K562 (cell line): ENCODE results near the gene CYB5B. TPM values are rescaled to one million over a fixed set of nuclear protein-coding genes. Genes with fewer than 3 reads are reported as not detected.

Experiments
- ATAC-seq: fragments of 200-7000 bp; cut with Tn5 transposase; 3 replicates; pipeline ENCODE4 v1.9.1; 2020; ENCODE audit warnings: moderate library complexity
- BruUV-seq: library from RNA; stranded (reverse); fragments of 400-500 nt; replicated peaks from 2 replicates; lab custom pipeline; 2021; lab: Mats Ljungman, UMichigan
- CTCF ChIA-PET: fragments of 300-600 bp; formaldehyde crosslinking; extraction: SDS; loops from one replicate; lab custom pipeline; 2021; ENCODE audit warnings: low intra/inter-chr PET ratio; lab: Yijun Ruan, JAX
- POLR2A ChIA-PET: fragments of 300-600, 350-650 bp; sonication (Branson Sonifier 250); formaldehyde crosslinking; extraction: SDS; loops from one replicate; lab custom pipeline; 2021; ENCODE audit warnings: antibody characterized with exemption, inconsistent platforms; lab: Yijun Ruan, JAX
- DNase-seq, 4 experiments: peaks; one replicate each; pipeline versions ENCODE4 v3.0.0 to v3.0.0-alpha.2; 2011 to 2018; ENCODE audit warnings: low spot score in 3 of 4, mixed read lengths in 3 of 4; ENCODE audit errors: extremely low read depth in 1 of 4
- FAIRE-seq: peaks from 2 replicates; lab custom pipeline; 2011; peaks lifted over from hg19 to GRCh38; lab: Jason Lieb, UNC
- H2AFZ ChIP-seq: 2 replicates; pipeline ENCODE4 v1.6.0; 2011; ENCODE audit warnings: low read depth, low read length, control low read depth, inconsistent platforms
- H3K27ac ChIP-seq: fragments of 200-600 bp; 3 replicates; pipeline ENCODE4 v1.8.0; 2011; ENCODE audit warnings: low read depth, mild to moderate bottlenecking, control low read depth, inconsistent platforms, low read length, moderate library complexity, mixed read lengths; ENCODE audit errors: extremely low read depth
- H3K27me3 ChIP-seq, 2 experiments: fragments of 300-600 bp in 1 of 2; 2 replicates in 1 of 2; 3 replicates in 1 of 2; pipeline versions ENCODE4 v1.6.0 to v1.8.0; 2011; ENCODE audit warnings: inconsistent platforms in 2 of 2, low read length in 2 of 2, mild to moderate bottlenecking in 1 of 2, mixed read lengths in 1 of 2, moderate library complexity in 1 of 2; ENCODE audit not compliant: control insufficient read depth in 2 of 2, insufficient read depth in 2 of 2
- H3K36me3 ChIP-seq: fragments of 300-600 bp; 3 replicates; pipeline ENCODE4 v1.8.0; 2011; ENCODE audit warnings: mild to moderate bottlenecking, low read length, inconsistent platforms; ENCODE audit not compliant: control insufficient read depth, insufficient read depth
- H3K4me1 ChIP-seq, 2 experiments: fragments of 200-600 bp in 1 of 2; replicated peaks in 1 of 2; 2 replicates in 1 of 2; 3 replicates in 1 of 2; pipeline versions ENCODE4 v1.5.1 to v1.8.0; 2011; ENCODE audit warnings: inconsistent platforms in 2 of 2, low read length in 2 of 2, mild to moderate bottlenecking in 1 of 2, mixed read lengths in 1 of 2, moderate library complexity in 1 of 2; ENCODE audit not compliant: control insufficient read depth in 2 of 2, insufficient read depth in 2 of 2
- H3K4me2 ChIP-seq: 2 replicates; pipeline ENCODE4 v1.6.1; 2011; ENCODE audit warnings: low read length, control low read depth, inconsistent platforms, mixed read lengths; ENCODE audit not compliant: insufficient read depth
- H3K4me3 ChIP-seq: fragments of 200-600 bp; sonication (generic), shearing (Covaris generic); 2 replicates; pipeline ENCODE4 v1.5.1; 2016; ENCODE audit warnings: control low read depth, inconsistent platforms
- H3K79me2 ChIP-seq: fragments of 200-600 bp; 3 replicates; pipeline ENCODE4 v1.8.0; 2011; ENCODE audit warnings: low read length, inconsistent platforms; ENCODE audit not compliant: control insufficient read depth, insufficient read depth
- H3K9ac ChIP-seq, 2 experiments: 2 replicates each; pipeline versions ENCODE4 v1.6.0 to v1.6.1; 2011; ENCODE audit warnings: low read depth in 2 of 2, low read length in 2 of 2, control low read depth in 1 of 2, inconsistent platforms in 1 of 2, mild to moderate bottlenecking in 1 of 2, mixed read lengths in 1 of 2; ENCODE audit not compliant: insufficient read depth in 1 of 2
- H3K9me1 ChIP-seq: one replicate; pipeline ENCODE4 v1.6.0; 2011; ENCODE audit warnings: inconsistent platforms, mild to moderate bottlenecking, low read length, moderate library complexity; ENCODE audit not compliant: control insufficient read depth, insufficient read depth
- H3K9me3 ChIP-seq: replicated peaks from 2 replicates; pipeline ENCODE4 v1.5.1; 2011; ENCODE audit warnings: low read depth, low read length, inconsistent platforms; ENCODE audit not compliant: control insufficient read depth, insufficient read depth
- H4K20me1 ChIP-seq: replicated peaks from 2 replicates; pipeline ENCODE4 v1.6.1; 2011; ENCODE audit warnings: low read length, inconsistent platforms, mixed read lengths; ENCODE audit not compliant: control insufficient read depth, insufficient read depth
- FOXO4 ChIP-seq: fragments of 450-650 bp; formaldehyde crosslinking; IDR thresholded peaks from 2 replicates; pipeline ENCODE4 v1.4.0; 2020; ENCODE audit warnings: mild to moderate bottlenecking, moderate library complexity
- GABPB1 ChIP-seq: sonication (generic); formaldehyde crosslinking; IDR thresholded peaks from 2 replicates; pipeline ENCODE4 v1.8.0; 2022; ENCODE audit warnings: mild to moderate bottlenecking, missing genetic modification reagents
- HNRNPK ChIP-seq: fragments of 200-400 bp; formaldehyde crosslinking; IDR thresholded peaks from one replicate; pipeline ENCODE4 v1.6.1; 2018; ENCODE audit warnings: mild to moderate bottlenecking, low read depth, low read length; ENCODE audit not compliant: poor library complexity, severe bottlenecking
- MCM5 ChIP-seq: fragments of 450-650 bp; IDR thresholded peaks from 2 replicates; pipeline ENCODE4 v1.6.1; 2016; ENCODE audit warnings: low read depth
- PTBP1 ChIP-seq: fragments of 200-400 bp; formaldehyde crosslinking; IDR thresholded peaks from 2 replicates; pipeline ENCODE4 v1.6.1; 2017; ENCODE audit warnings: low read depth, low read length
- PYGO2 ChIP-seq: fragments of 450-650 bp; IDR thresholded peaks from 2 replicates; pipeline ENCODE4 v1.6.1; 2016; ENCODE audit warnings: mild to moderate bottlenecking, missing genetic modification characterization, moderate library complexity, missing compliant biosample characterization
- SMAD4 ChIP-seq: fragments of 250-450 bp; sonication (Bioruptor Pico); conservative IDR thresholded peaks from 2 replicates; pipeline ENCODE4 v1.8.0; 2021; ENCODE audit warnings: inconsistent platforms, mild to moderate bottlenecking, moderate library complexity
- WGBS: fragments of 100-300 bp; shearing (Covaris generic); methylation state at CpG from one replicate; pipeline ENCODE4 v1.1.6; 2016; ENCODE audit warnings: low coverage, mixed read lengths; ENCODE audit not compliant: insufficient coverage; ENCODE audit errors: missing lambda C conversion rate; 5-methylcytosine and 5-hydroxymethylcytosine counted together
- in situ Hi-C: fragments of 300-500 bp; cut with MboI; formaldehyde crosslinking; loops from 4 replicates; pipeline ENCODE4 v1.15.0; 2018; ENCODE audit warnings: inconsistent platforms, mixed read lengths
- intact Hi-C: fragments of 100-400 bp; cut with micrococcal nuclease; formaldehyde crosslinking; loops from 2 replicates; pipeline ENCODE4 v1.14.2; 2022
- polyA plus RNA-seq, 8 experiments: library from polyadenylated mRNA; depleted of rRNA in 4 of 8; stranded (reverse) in 5 of 8; unstranded in 3 of 8; fragments of >200 nt; fragmentation: Nextera tagmentation in 2 of 8; fragmentation: Illumina TruSeq in 1 of 8; extraction: Ambion mirVana in 2 of 8; extraction: Trizol in 1 of 8; gene quantifications; 2 replicates each; pipeline versions ENCODE4 v1.2.1 to v1.2.3, GENCODE V29; 2011 to 2014; ENCODE audit warnings: inconsistent platforms in 1 of 8, missing spikeins in 1 of 8
- total RNA-seq, 7 experiments: library from RNA; depleted of rRNA in 6 of 7; stranded (reverse); fragments of >200 nt in 6 of 7; fragmentation: Illumina TruSeq in 2 of 7; extraction: Trizol in 2 of 7; gene quantifications; 2 replicates each; pipeline versions ENCODE4 v1.2.1 to v1.2.3, GENCODE V29; 2011 to 2021; ENCODE audit warnings: low replicate concordance in 1 of 7
- TF ChIP-seq, protein P1 (sequence below): fragments of 250-450 bp; sonication (Bioruptor Pico); IDR thresholded peaks from 2 replicates; pipeline ENCODE4 v1.5.1; 2021; ENCODE audit warnings: mild to moderate bottlenecking

The CYB5B gene
- total and polyA plus RNA-seq, 9 of the 15 experiments (the other 6 are each of a cell fraction or from before 2014, with no cell fraction given): 29.9 to 274 (median 136) TPM

- ATAC-seq (no peak), FAIRE-seq (no peak), DNase-seq (no peak)
- Histone ChIP-seq H4K20me1 (no peaks in the 10 kb centered on the region), H3K4me3 (no peak overlapping the region), H3K4me1 (peaks cover 0 to 15% of the 10 kb centered on the region in 2 experiments; a peak in 3 of 5 replicates), H3K79me2 (peaks cover 30% of the 10 kb centered on the region), H3K27me3 (no peaks in the 10 kb centered on the region), H3K27ac (no peak overlapping the region), H3K4me2 (no peak overlapping the region), H3K36me3 (peaks cover 82% of the 10 kb centered on the region), H2AFZ (no peak overlapping the region), H3K9me1 (no peaks in the 10 kb centered on the region), H3K9me3 (no peaks in the 10 kb centered on the region)
- ChIA-PET CTCF (no interaction called here), POLR2A (interaction anchor here (0.6 to 2.1 kb wide), 4 partner anchors 19 to 155 kb away, joined by 3 to 5 read pairs (median 4); no protein-coding TSS in a partner anchor)
- intact Hi-C loops: no loop called here
- 82% methylated on average over 1 of the region's 1 CpG for WGBS
- in situ Hi-C loops: no loop called here
- TF ChIP-seq, protein P1, sequence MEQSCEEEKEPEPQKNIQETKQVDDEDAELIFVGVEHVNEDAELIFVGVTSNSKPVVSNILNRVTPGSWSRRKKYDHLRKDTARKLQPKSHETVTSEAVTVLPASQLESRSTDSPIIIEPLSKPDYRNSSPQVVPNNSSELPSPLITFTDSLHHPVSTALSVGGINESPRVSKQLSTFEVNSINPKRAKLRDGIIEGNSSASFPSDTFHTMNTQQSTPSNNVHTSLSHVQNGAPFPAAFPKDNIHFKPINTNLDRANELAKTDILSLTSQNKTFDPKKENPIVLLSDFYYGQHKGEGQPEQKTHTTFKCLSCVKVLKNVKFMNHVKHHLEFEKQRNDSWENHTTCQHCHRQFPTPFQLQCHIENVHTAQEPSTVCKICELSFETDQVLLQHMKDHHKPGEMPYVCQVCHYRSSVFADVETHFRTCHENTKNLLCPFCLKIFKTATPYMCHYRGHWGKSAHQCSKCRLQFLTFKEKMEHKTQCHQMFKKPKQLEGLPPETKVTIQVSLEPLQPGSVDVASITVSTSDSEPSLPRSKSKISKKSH (CRISPR knock-in tag): no peak
- TF ChIP-seq PTBP1 (no peak), SMAD4 (CRISPR knock-in tag) (no peak), HNRNPK (no peak), GABPB1 (CRISPR knock-in tag) (no peak), FOXO4 (CRISPR knock-in tag) (no peak), PYGO2 (tag) (no peak), MCM5 (no peak)
- TF ChIP-seq, all 486 proteins: peak for 0
- BruUV-seq: no TSS peak
- no peak overlapping the region for H3K9ac ChIP-seq
Observed at GRCh38 chr16:69378760-69379159, 45.7 kb upstream of the CYB5B start.
